HG03135 (cell line): ENCODE measurements around the gene GPD2.
"Not testable (repeated sequence)": the region's sequence is repeated elsewhere in the genome, so short reads cannot be mapped to it uniquely, and the experiment has no call there.

Source experiments
- ATAC-seq: cut with Tn5 transposase; IDR thresholded peaks from one replicate; pipeline ENCODE4 v1.9.1; 2021; ENCODE audit warnings: mild to moderate bottlenecking, moderate library complexity; ENCODE audit not compliant: unreplicated experiment

The GPD2 gene

GRCh38 chr2:156580501-156580900 lies 144.3 kb downstream of the GPD2 start:
- no peak for ATAC-seq

GRCh38 chr2:156581280-156581679 lies 145.1 kb downstream of the GPD2 start:
- ATAC-seq = no peak

- ATAC-seq = no peak
These were observed 149.3 kb downstream of the GPD2 start for GRCh38 chr2:156585457-156585856.

- ATAC-seq = no peak
These were observed 150.4 kb downstream of the GPD2 start for GRCh38 chr2:156586621-156587020.

- no peak for ATAC-seq
These were observed 153.4 kb downstream of the GPD2 start for GRCh38 chr2:156589381-156590079.

- no peak for ATAC-seq
These were observed 154.0 kb downstream of the GPD2 start for GRCh38 chr2:156590085-156590739.

- no peak for ATAC-seq
These were observed 156.8 kb downstream of the GPD2 start for GRCh38 chr2:156592809-156593593.

GRCh38 chr2:156593594-156593921 lies 157.4 kb downstream of the GPD2 start:
- ATAC-seq = no peak

- no peak for ATAC-seq
These were observed 162.4 kb downstream of the GPD2 start for GRCh38 chr2:156598563-156598962.

- ATAC-seq = no peak
These were observed 164.0 kb downstream of the GPD2 start for GRCh38 chr2:156600196-156600595.

- no peak for ATAC-seq
These were observed 165.8 kb downstream of the GPD2 start for GRCh38 chr2:156601855-156602551.

- no peak for ATAC-seq
These were observed 166.4 kb downstream of the GPD2 start for GRCh38 chr2:156602552-156602933.

- ATAC-seq = no peak
These were observed 179.7 kb downstream of the GPD2 start for GRCh38 chr2:156615836-156616322.

GRCh38 chr2:156618071-156618470 lies 181.9 kb downstream of the GPD2 start:
- ATAC-seq = not testable (repeated sequence)

- no peak for ATAC-seq
These were observed 182.9 kb downstream of the GPD2 start for GRCh38 chr2:156619021-156619539.

GRCh38 chr2:156622491-156622890 lies 186.3 kb downstream of the GPD2 start:
- ATAC-seq = no peak

- no peak for ATAC-seq
These were observed 189.4 kb downstream of the GPD2 start for GRCh38 chr2:156625360-156626170.

GRCh38 chr2:156626931-156627330 lies 190.8 kb downstream of the GPD2 start:
- ATAC-seq = no peak

GRCh38 chr2:156630579-156631337 lies 194.6 kb downstream of the GPD2 start:
- no peak for ATAC-seq
